Astrocyte (in vitro differentiated cells and primary cell): ENCODE measurements around the gene HHIPL2. TPM values are rescaled to one million over a fixed set of nuclear protein-coding genes. Genes with fewer than 3 reads are reported as not detected.
"Not testable (repeated sequence)": the region's sequence is repeated elsewhere in the genome, so short reads cannot be mapped to it uniquely, and the experiment has no call there.

Source experiments
- DNase-seq: peaks from one replicate; pipeline ENCODE4 v3.0.0-alpha.2; 2010; ENCODE audit warnings: low read depth
- FAIRE-seq: peaks from 2 replicates; lab custom pipeline; 2011; peaks lifted over from hg19 to GRCh38; lab: Jason Lieb, UNC
- H2AFZ ChIP-seq: 2 replicates; pipeline ENCODE4 v1.6.0; 2012; ENCODE audit warnings: low read depth, low read length, inconsistent platforms
- H3K27ac ChIP-seq: 2 replicates; pipeline ENCODE4 v1.5.1; 2011; ENCODE audit warnings: low read depth, low read length, inconsistent platforms
- H3K27me3 ChIP-seq: 2 replicates; pipeline ENCODE4 v1.6.0; 2011; ENCODE audit warnings: low read length, inconsistent platforms; ENCODE audit not compliant: insufficient read depth
- H3K36me3 ChIP-seq: 2 replicates; pipeline ENCODE4 v1.5.1; 2011; ENCODE audit warnings: low read length, inconsistent platforms; ENCODE audit not compliant: insufficient read depth
- H3K4me1 ChIP-seq: 2 replicates; pipeline ENCODE4 v1.5.1; 2011; ENCODE audit warnings: low read length, inconsistent platforms; ENCODE audit not compliant: insufficient read depth
- H3K4me2 ChIP-seq: 2 replicates; pipeline ENCODE4 v1.6.0; 2012; ENCODE audit warnings: low read length, inconsistent platforms
- H3K4me3 ChIP-seq: 2 replicates; pipeline ENCODE4 v1.5.1; 2011; ENCODE audit warnings: low read depth, mild to moderate bottlenecking, low read length, inconsistent platforms; ENCODE audit not compliant: insufficient read depth
- H3K79me2 ChIP-seq: 2 replicates; pipeline ENCODE4 v1.6.0; 2012; ENCODE audit warnings: mild to moderate bottlenecking, low read length, inconsistent platforms; ENCODE audit not compliant: insufficient read depth
- H3K9ac ChIP-seq: 2 replicates; pipeline ENCODE4 v1.6.0; 2012; ENCODE audit warnings: mild to moderate bottlenecking, low read length, inconsistent platforms
- H3K9me3 ChIP-seq: 2 replicates; pipeline ENCODE4 v1.5.1; 2012; ENCODE audit warnings: low read depth, mild to moderate bottlenecking, low read length, inconsistent platforms; ENCODE audit not compliant: insufficient read depth
- H4K20me1 ChIP-seq: 2 replicates; pipeline ENCODE4 v1.6.0; 2012; ENCODE audit warnings: low read length, inconsistent platforms; ENCODE audit not compliant: insufficient read depth
- H3K27ac Mint-ChIP-seq: one replicate; pipeline ENCODE4 v1.8.0; 2021; ENCODE audit warnings: mild to moderate bottlenecking, mixed read lengths; ENCODE audit not compliant: unreplicated experiment
- H3K27me3 Mint-ChIP-seq: one replicate; pipeline ENCODE4 v1.8.0; 2021; ENCODE audit warnings: low read depth, mixed read lengths; ENCODE audit not compliant: unreplicated experiment
- H3K36me3 Mint-ChIP-seq: one replicate; pipeline ENCODE4 v1.8.0; 2021; ENCODE audit warnings: low read depth, mixed read lengths; ENCODE audit not compliant: unreplicated experiment
- H3K4me1 Mint-ChIP-seq: one replicate; pipeline ENCODE4 v1.8.0; 2021; ENCODE audit warnings: low read depth, mixed read lengths; ENCODE audit not compliant: unreplicated experiment
- H3K4me3 Mint-ChIP-seq: one replicate; pipeline ENCODE4 v1.8.0; 2021; ENCODE audit warnings: mild to moderate bottlenecking, moderate library complexity, mixed read lengths; ENCODE audit not compliant: unreplicated experiment
- H3K9me3 Mint-ChIP-seq: one replicate; pipeline ENCODE4 v1.8.0; 2021; ENCODE audit warnings: mild to moderate bottlenecking, mixed read lengths; ENCODE audit not compliant: unreplicated experiment
- total RNA-seq: library from RNA; stranded (reverse); gene quantifications from 2 replicates; pipeline ENCODE4 v1.2.1, GENCODE V29; 2021

Gene HHIPL2
- total RNA-seq, 1 donor from 2014 or later: 0.16 TPM

GRCh38 chr1:222473717-222474116, 74.2 kb downstream of the HHIPL2 start:
- H3K4me1 Mint-ChIP-seq, H3K36me3 Mint-ChIP-seq, H3K27me3 ChIP-seq, H3K4me3 Mint-ChIP-seq, H3K4me1 ChIP-seq, H3K27ac Mint-ChIP-seq, H3K79me2 ChIP-seq, H3K36me3 ChIP-seq, H3K4me2 ChIP-seq, H3K4me3 ChIP-seq, H3K27me3 Mint-ChIP-seq, H2AFZ ChIP-seq, H3K9me3 Mint-ChIP-seq, H4K20me1 ChIP-seq, FAIRE-seq, H3K9me3 ChIP-seq, H3K27ac ChIP-seq, DNase-seq, H3K9ac ChIP-seq: not testable (repeated sequence)

GRCh38 chr1:222472776-222473540, 74.9 kb downstream of the HHIPL2 start:
- not testable (repeated sequence) for H3K79me2 ChIP-seq, H4K20me1 ChIP-seq, H2AFZ ChIP-seq, DNase-seq, H3K27me3 Mint-ChIP-seq, H3K4me2 ChIP-seq, H3K27ac ChIP-seq, H3K4me1 Mint-ChIP-seq, H3K9ac ChIP-seq, H3K4me3 ChIP-seq, FAIRE-seq, H3K36me3 Mint-ChIP-seq, H3K36me3 ChIP-seq, H3K4me3 Mint-ChIP-seq, H3K4me1 ChIP-seq, H3K27ac Mint-ChIP-seq, H3K9me3 ChIP-seq, H3K27me3 ChIP-seq, H3K9me3 Mint-ChIP-seq

Other genes with a start within 250 kb of the HHIPL2 start
- 6.6 and 7.5 TPM in 2 replicates for gene TAF1A, start 41.8 kb upstream of the HHIPL2 start, total RNA-seq
- gene MIA3, start 70.0 kb upstream of the HHIPL2 start, total RNA-seq: 63.5 and 73.5 TPM in 2 replicates
- 86.2 and 86.5 TPM in 2 replicates for gene AIDA, start 164.4 kb upstream of the HHIPL2 start, total RNA-seq
- gene BROX, start 164.5 kb upstream of the HHIPL2 start, total RNA-seq: 44.7 and 49.5 TPM in 2 replicates
- gene FAM177B, start 189.1 kb upstream of the HHIPL2 start, total RNA-seq: not detected in 2 replicates